Panc1 (cell line): ENCODE measurements around the gene RIMS1.

Source experiments
- POLR2AphosphoS5 ChIP-seq: IDR thresholded peaks from 2 replicates; pipeline ENCODE4 v1.6.1; 2012; ENCODE audit warnings: mild to moderate bottlenecking, low read depth, low read length, moderate library complexity
- TCF7L2 ChIP-seq: IDR thresholded peaks from 2 replicates; pipeline ENCODE4 v1.6.1; 2011; ENCODE audit warnings: mild to moderate bottlenecking, low read depth, low read length, inconsistent platforms
- TF ChIP-seq, protein P1 (sequence below): fragments of 450-650 bp; IDR thresholded peaks from 2 replicates; pipeline ENCODE4 v1.5.1; 2017; ENCODE audit warnings: mild to moderate bottlenecking
- TF ChIP-seq, protein P2 (sequence below), 2 experiments: IDR thresholded peaks; 2 replicates each; pipeline ENCODE4 v1.6.1; 2011 to 2012; ENCODE audit warnings: low read depth in 2 of 2, control low read depth in 1 of 2, low read length in 1 of 2, mild to moderate bottlenecking in 1 of 2, moderate library complexity in 1 of 2; ENCODE audit not compliant: insufficient read depth in 1 of 2

DNA sequence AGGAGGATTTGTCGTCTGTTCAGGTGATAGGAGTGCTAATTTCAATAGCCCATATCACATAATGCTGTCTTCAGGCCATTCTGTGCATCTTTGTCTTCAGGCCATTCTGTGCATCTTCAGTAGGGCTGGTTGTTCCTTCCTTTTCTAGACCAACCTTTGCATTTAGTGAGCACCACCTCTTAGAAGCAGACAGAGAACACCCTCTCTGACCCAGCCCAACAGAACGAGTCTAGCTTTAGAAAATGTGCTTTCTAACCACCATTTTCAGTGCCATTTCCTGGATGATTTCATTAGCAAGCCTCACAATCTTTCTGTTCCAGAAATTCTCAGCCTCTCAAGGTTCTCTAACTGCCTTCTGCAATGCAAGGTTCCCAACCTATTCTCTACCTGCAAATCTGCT lies 520.2 kb downstream of the RIMS1 start:
- TF ChIP-seq POLR2AphosphoS5, result no peak
- TF ChIP-seq, protein P1, sequence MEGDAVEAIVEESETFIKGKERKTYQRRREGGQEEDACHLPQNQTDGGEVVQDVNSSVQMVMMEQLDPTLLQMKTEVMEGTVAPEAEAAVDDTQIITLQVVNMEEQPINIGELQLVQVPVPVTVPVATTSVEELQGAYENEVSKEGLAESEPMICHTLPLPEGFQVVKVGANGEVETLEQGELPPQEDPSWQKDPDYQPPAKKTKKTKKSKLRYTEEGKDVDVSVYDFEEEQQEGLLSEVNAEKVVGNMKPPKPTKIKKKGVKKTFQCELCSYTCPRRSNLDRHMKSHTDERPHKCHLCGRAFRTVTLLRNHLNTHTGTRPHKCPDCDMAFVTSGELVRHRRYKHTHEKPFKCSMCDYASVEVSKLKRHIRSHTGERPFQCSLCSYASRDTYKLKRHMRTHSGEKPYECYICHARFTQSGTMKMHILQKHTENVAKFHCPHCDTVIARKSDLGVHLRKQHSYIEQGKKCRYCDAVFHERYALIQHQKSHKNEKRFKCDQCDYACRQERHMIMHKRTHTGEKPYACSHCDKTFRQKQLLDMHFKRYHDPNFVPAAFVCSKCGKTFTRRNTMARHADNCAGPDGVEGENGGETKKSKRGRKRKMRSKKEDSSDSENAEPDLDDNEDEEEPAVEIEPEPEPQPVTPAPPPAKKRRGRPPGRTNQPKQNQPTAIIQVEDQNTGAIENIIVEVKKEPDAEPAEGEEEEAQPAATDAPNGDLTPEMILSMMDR, result no peak
- TF ChIP-seq, protein P2, sequence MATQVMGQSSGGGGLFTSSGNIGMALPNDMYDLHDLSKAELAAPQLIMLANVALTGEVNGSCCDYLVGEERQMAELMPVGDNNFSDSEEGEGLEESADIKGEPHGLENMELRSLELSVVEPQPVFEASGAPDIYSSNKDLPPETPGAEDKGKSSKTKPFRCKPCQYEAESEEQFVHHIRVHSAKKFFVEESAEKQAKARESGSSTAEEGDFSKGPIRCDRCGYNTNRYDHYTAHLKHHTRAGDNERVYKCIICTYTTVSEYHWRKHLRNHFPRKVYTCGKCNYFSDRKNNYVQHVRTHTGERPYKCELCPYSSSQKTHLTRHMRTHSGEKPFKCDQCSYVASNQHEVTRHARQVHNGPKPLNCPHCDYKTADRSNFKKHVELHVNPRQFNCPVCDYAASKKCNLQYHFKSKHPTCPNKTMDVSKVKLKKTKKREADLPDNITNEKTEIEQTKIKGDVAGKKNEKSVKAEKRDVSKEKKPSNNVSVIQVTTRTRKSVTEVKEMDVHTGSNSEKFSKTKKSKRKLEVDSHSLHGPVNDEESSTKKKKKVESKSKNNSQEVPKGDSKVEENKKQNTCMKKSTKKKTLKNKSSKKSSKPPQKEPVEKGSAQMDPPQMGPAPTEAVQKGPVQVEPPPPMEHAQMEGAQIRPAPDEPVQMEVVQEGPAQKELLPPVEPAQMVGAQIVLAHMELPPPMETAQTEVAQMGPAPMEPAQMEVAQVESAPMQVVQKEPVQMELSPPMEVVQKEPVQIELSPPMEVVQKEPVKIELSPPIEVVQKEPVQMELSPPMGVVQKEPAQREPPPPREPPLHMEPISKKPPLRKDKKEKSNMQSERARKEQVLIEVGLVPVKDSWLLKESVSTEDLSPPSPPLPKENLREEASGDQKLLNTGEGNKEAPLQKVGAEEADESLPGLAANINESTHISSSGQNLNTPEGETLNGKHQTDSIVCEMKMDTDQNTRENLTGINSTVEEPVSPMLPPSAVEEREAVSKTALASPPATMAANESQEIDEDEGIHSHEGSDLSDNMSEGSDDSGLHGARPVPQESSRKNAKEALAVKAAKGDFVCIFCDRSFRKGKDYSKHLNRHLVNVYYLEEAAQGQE (IDR thresholded peaks at IDR 0.05; ENCODE audit: insufficient read depth in 1 of 2, low read depth in 2 of 2, low read length in 1 of 2), result no peak
- no peak for TF ChIP-seq TCF7L2
